B cell (primary cell): ENCODE results near the gene SIGLEC10.

ENCODE experiments used
- EZH2 ChIP-seq: IDR thresholded peaks from 2 replicates; pipeline ENCODE4 v1.6.1; 2012; ENCODE audit warnings: borderline replicate concordance, low read depth, mild to moderate bottlenecking, moderate library complexity, low read length; ENCODE audit not compliant: insufficient read depth, poor library complexity, severe bottlenecking
- TF ChIP-seq, protein P1 (sequence below): fragments of 200-600 bp; IDR thresholded peaks from one replicate; pipeline ENCODE4 v1.8.0; 2022; ENCODE audit warnings: antibody characterized with exemption, mild to moderate bottlenecking

DNA sequence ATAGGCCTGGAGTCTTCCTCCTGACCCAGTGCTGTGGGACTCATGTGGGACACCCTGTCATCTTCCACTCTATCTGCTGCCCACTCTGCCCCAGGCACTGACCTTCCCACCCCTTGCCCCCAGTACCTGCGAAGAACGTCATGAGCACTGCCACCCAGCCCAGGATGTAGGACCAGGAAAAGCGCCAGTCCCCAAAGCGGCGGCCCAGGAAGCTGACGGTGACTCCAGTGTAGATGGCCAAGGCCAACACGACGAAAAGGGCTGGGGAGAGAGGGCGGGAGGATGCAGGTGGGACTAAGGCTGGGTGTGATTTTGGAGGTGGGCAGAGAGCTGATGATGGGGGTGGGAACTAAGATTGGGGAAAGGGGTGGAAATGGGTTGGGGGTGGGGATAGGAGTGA is 37.1 kb downstream of the SIGLEC10 start:
- TF ChIP-seq, protein P1, sequence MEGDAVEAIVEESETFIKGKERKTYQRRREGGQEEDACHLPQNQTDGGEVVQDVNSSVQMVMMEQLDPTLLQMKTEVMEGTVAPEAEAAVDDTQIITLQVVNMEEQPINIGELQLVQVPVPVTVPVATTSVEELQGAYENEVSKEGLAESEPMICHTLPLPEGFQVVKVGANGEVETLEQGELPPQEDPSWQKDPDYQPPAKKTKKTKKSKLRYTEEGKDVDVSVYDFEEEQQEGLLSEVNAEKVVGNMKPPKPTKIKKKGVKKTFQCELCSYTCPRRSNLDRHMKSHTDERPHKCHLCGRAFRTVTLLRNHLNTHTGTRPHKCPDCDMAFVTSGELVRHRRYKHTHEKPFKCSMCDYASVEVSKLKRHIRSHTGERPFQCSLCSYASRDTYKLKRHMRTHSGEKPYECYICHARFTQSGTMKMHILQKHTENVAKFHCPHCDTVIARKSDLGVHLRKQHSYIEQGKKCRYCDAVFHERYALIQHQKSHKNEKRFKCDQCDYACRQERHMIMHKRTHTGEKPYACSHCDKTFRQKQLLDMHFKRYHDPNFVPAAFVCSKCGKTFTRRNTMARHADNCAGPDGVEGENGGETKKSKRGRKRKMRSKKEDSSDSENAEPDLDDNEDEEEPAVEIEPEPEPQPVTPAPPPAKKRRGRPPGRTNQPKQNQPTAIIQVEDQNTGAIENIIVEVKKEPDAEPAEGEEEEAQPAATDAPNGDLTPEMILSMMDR, result no peak
- TF ChIP-seq EZH2, result no peak
